ENCODE results near the gene ADAMTS4.
A peak's percentile ranks its signal among the peaks of the same experiment; 100 is the strongest.

Gene ADAMTS4

DNA sequence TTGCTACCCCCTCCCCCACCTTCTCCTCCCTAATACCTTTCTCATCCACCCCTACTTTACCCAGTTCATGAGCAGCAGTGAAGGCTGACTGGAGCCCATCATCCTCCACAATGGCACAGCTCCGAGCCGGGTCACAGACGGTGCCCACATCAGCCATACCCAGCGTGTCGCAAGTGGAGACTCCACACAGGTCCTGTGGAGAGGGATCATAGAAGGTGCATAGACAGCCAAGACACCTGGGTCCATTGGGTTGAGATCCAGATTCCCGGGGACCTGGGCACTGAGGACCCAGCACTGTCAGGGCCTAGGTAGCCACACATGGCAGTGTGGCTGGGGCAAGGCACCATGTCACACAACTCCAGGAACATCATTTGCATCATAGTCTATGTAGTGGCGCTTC, 2.7 kb downstream of the ADAMTS4 start:
- H3K4me2 ChIP-seq (ENCODE audit: low read length), result no peak overlapping the region
- no peak overlapping the region for H2AK5ac ChIP-seq (ENCODE audit: low read length)
- no peak overlapping the region for H4K12ac ChIP-seq (ENCODE audit: low read depth, low read length)
- no peak overlapping the region for H2BK12ac ChIP-seq (ENCODE audit: low read length)
- H3K9ac ChIP-seq (ENCODE audit: low read length), result no peak overlapping the region
- H3K79me1 ChIP-seq (ENCODE audit: low read length), result peaks cover 6% of the 10 kb centered on the region
- H3K27ac ChIP-seq (ENCODE audit: low read depth, low read length), result no peak overlapping the region
- no CpG with 5 or more reads among the region's 7 CpGs for WGBS (ENCODE audit: extremely low coverage, insufficient coverage, insufficient read length)
- no peak for DNase-seq
- no peak overlapping the region for H2AFZ ChIP-seq (ENCODE audit: insufficient read depth, low read length, poor library complexity)
- H3K4me1 ChIP-seq (ENCODE audit: control insufficient read depth in 1 of 2, insufficient read depth in 2 of 2, low read length in 2 of 2), result peaks cover 18 to 19% of the 10 kb centered on the region in 2 experiments
- H3K27me3 ChIP-seq (ENCODE audit: insufficient read depth, low read length), result no peaks in the 10 kb centered on the region
- H3K79me2 ChIP-seq (ENCODE audit: control insufficient read depth, insufficient read depth, low read length, poor library complexity), result peaks cover 2% of the 10 kb centered on the region
- no peak overlapping the region for H2BK5ac ChIP-seq (ENCODE audit: low read depth, low read length, poor library complexity)
- H3K9me3 ChIP-seq (ENCODE audit: insufficient read depth, low read depth, low read length), result no peaks in the 10 kb centered on the region
- no peak overlapping the region for H4K91ac ChIP-seq (ENCODE audit: low read depth, low read length)
- H2BK120ac ChIP-seq (ENCODE audit: insufficient read depth, low read length, poor library complexity), result no peak overlapping the region
- no peak overlapping the region for H4K8ac ChIP-seq (ENCODE audit: low read depth, low read length)
- no peak overlapping the region for H3K23ac ChIP-seq (ENCODE audit: low read length)
- H3K4ac ChIP-seq (ENCODE audit: low read depth, low read length), result no peak overlapping the region
- no peak overlapping the region for H3K14ac ChIP-seq (ENCODE audit: low read length)
- H3K18ac ChIP-seq (ENCODE audit: low read length), result no peak overlapping the region
- H3K4me3 ChIP-seq (ENCODE audit: low read depth, low read length), result no peak overlapping the region
- H3K36me3 ChIP-seq (ENCODE audit: control insufficient read depth in 1 of 2, insufficient read depth in 2 of 2, low read length in 2 of 2), result no peaks in the 10 kb centered on the region

GRCh38 chr1:161195171-161195570, 3.7 kb downstream of the ADAMTS4 start:
- Histone ChIP-seq H3K36me3 (ENCODE audit: control insufficient read depth in 1 of 2, insufficient read depth in 2 of 2, low read length in 2 of 2) (no peaks in the 10 kb centered on the region), H3K9ac (ENCODE audit: low read length) (no peak overlapping the region), H3K4ac (ENCODE audit: low read depth, low read length) (no peak overlapping the region), H3K27ac (ENCODE audit: low read depth, low read length) (no peak overlapping the region), H2AFZ (ENCODE audit: insufficient read depth, low read length, poor library complexity) (no peak overlapping the region), H3K79me1 (ENCODE audit: low read length) (peaks cover 2% of the 10 kb centered on the region), H3K4me1 (ENCODE audit: control insufficient read depth in 1 of 2, insufficient read depth in 2 of 2, low read length in 2 of 2) (peaks cover 13 to 15% of the 10 kb centered on the region in 2 experiments), H2BK120ac (ENCODE audit: insufficient read depth, low read length, poor library complexity) (no peak overlapping the region), H4K12ac (ENCODE audit: low read depth, low read length) (no peak overlapping the region), H3K14ac (ENCODE audit: low read length) (no peak overlapping the region), H3K79me2 (ENCODE audit: control insufficient read depth, insufficient read depth, low read length, poor library complexity) (peaks cover 2% of the 10 kb centered on the region), H4K91ac (ENCODE audit: low read depth, low read length) (no peak overlapping the region), H2BK12ac (ENCODE audit: low read length) (no peak overlapping the region), H3K23ac (ENCODE audit: low read length) (no peak overlapping the region), H3K4me3 (ENCODE audit: low read depth, low read length) (no peak overlapping the region), H2BK5ac (ENCODE audit: low read depth, low read length, poor library complexity) (no peak overlapping the region), H3K9me3 (ENCODE audit: insufficient read depth, low read depth, low read length) (no peaks in the 10 kb centered on the region), H3K4me2 (ENCODE audit: low read length) (no peak overlapping the region), H3K27me3 (ENCODE audit: insufficient read depth, low read length) (no peaks in the 10 kb centered on the region), H2AK5ac (ENCODE audit: low read length) (no peak overlapping the region), H4K8ac (ENCODE audit: low read depth, low read length) (no peak overlapping the region), H3K18ac (ENCODE audit: low read length) (no peak overlapping the region)
- WGBS (ENCODE audit: extremely low coverage, insufficient coverage, insufficient read length), result no CpG with 5 or more reads among the region's 4 CpGs
- DNase-seq, result no peak

DNA sequence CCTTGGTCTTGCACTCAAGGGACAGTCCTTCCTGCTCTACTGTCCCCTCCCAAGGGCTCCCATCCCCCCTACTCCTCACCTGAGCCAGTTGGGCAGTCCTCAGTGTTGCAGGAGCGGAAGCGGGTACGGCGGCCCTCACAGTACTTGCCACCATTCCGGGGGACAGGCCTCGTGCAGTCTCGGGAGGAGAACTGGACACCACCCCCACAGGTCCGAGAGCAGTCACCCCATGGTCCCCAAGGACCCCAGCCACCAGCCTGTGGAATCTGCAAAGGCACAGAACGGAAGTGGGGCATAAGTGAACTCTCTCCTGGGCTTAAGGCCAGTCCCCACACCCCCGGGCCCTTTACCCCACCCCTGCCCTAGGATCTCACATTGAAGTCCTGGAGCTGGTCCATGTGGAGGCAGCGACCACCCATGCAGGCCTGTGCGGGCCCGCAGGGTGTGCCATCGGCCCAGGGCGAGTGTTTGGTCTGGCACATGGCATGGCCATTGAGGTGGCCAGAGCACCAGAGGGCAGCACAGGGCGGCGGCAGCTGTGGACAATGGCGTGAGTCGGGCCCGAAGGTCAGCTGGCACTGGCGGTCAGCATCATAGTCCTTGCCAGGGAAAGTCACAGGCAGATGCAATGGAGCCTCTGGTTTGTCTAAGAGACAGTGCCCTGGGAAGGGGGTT, 5.2 kb downstream of the ADAMTS4 start:
- H3K9me3 ChIP-seq (ENCODE audit: insufficient read depth, low read depth, low read length), result no peaks in the 10 kb centered on the region
- H4K8ac ChIP-seq (ENCODE audit: low read depth, low read length), result no peak overlapping the region
- WGBS (ENCODE audit: extremely low coverage, insufficient coverage, insufficient read length), result no CpG with 5 or more reads among the region's 21 CpGs
- no peak overlapping the region for H3K18ac ChIP-seq (ENCODE audit: low read length)
- H3K4me2 ChIP-seq (ENCODE audit: low read length), result no peak overlapping the region
- no peak overlapping the region for H3K9ac ChIP-seq (ENCODE audit: low read length)
- no peak overlapping the region for H3K23ac ChIP-seq (ENCODE audit: low read length)
- H3K4me1 ChIP-seq (ENCODE audit: control insufficient read depth in 1 of 2, insufficient read depth in 2 of 2, low read length in 2 of 2), result peaks cover 11 to 12% of the 10 kb centered on the region in 2 experiments
- H3K14ac ChIP-seq (ENCODE audit: low read length), result no peak overlapping the region
- H3K36me3 ChIP-seq (ENCODE audit: control insufficient read depth in 1 of 2, insufficient read depth in 2 of 2, low read length in 2 of 2), result no peaks in the 10 kb centered on the region
- no peak overlapping the region for H2AK5ac ChIP-seq (ENCODE audit: low read length)
- peaks cover 2% of the 10 kb centered on the region for H3K79me1 ChIP-seq (ENCODE audit: low read length)
- no peaks in the 10 kb centered on the region for H3K27me3 ChIP-seq (ENCODE audit: insufficient read depth, low read length)
- H3K79me2 ChIP-seq (ENCODE audit: control insufficient read depth, insufficient read depth, low read length, poor library complexity), result peaks cover 2% of the 10 kb centered on the region
- no peak overlapping the region for H4K12ac ChIP-seq (ENCODE audit: low read depth, low read length)
- H4K91ac ChIP-seq (ENCODE audit: low read depth, low read length), result no peak overlapping the region
- H3K4me3 ChIP-seq (ENCODE audit: low read depth, low read length), result no peak overlapping the region
- no peak overlapping the region for H2AFZ ChIP-seq (ENCODE audit: insufficient read depth, low read length, poor library complexity)
- H2BK5ac ChIP-seq (ENCODE audit: low read depth, low read length, poor library complexity), result no peak overlapping the region
- H3K27ac ChIP-seq (ENCODE audit: low read depth, low read length), result no peak overlapping the region
- H2BK120ac ChIP-seq (ENCODE audit: insufficient read depth, low read length, poor library complexity), result no peak overlapping the region
- no peak overlapping the region for H3K4ac ChIP-seq (ENCODE audit: low read depth, low read length)
- DNase-seq, result no peak
- no peak overlapping the region for H2BK12ac ChIP-seq (ENCODE audit: low read length)

DNA sequence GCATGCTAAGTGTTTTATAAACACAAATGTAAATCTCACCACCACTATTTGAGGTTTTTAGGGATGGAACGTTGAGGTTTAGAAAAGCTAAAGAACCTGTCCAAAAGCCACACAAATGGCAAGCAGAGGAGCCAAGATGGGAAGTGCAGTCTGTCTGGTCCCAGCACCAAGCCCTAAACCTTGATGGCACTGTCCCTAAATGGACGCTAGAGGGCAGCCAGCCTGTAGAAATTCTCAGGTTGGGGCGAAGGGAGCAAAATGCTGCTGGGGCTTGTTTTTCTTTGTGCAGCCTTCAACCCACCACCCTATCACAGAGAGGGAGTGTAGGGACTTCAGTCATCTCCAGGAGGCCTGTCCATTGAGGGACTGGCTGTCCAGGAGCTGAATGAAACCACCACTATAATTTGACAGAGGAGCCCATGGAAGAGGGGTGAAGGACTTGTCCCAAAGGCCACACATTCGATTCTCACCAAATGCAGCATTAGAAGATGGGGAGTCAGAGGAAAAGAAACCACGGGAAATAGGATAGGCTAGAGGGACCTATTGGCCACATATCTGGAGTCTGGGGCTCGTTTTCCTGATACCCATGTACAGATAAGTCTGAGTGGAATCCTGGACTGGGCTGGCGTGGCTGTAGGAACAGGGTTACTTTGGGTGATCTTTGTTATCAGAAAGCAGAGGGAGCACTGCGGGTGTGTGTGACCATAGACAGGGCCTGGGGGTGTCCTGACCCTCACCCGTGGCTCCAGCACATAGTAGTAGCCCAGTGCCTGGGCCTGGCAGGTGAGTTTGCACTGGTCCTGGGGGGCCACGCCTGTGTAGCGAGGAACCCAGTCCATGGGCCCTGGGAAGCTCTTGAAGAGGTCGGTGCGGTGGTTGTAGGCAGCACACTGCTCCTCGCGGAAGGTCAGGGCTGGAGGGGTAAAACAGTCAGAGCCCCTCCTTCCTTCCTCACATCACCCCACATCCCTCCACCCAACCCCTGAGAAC, 6.1 kb downstream of the ADAMTS4 start:
- Histone ChIP-seq H3K9me3 (ENCODE audit: insufficient read depth, low read depth, low read length) (no peaks in the 10 kb centered on the region), H4K8ac (ENCODE audit: low read depth, low read length) (peak overlapping the region; percentile 26), H4K12ac (ENCODE audit: low read depth, low read length) (no peak overlapping the region), H2AK5ac (ENCODE audit: low read length) (no peak overlapping the region), H3K36me3 (ENCODE audit: control insufficient read depth in 1 of 2, insufficient read depth in 2 of 2, low read length in 2 of 2) (no peaks in the 10 kb centered on the region), H3K4ac (ENCODE audit: low read depth, low read length) (no peak overlapping the region), H4K91ac (ENCODE audit: low read depth, low read length) (no peak overlapping the region), H3K79me2 (ENCODE audit: control insufficient read depth, insufficient read depth, low read length, poor library complexity) (no peaks in the 10 kb centered on the region), H2BK12ac (ENCODE audit: low read length) (no peak overlapping the region), H3K18ac (ENCODE audit: low read length) (no peak overlapping the region), H3K27ac (ENCODE audit: low read depth, low read length) (no peak overlapping the region), H2AFZ (ENCODE audit: insufficient read depth, low read length, poor library complexity) (no peak overlapping the region), H3K79me1 (ENCODE audit: low read length) (no peaks in the 10 kb centered on the region), H3K4me1 (ENCODE audit: control insufficient read depth in 1 of 2, insufficient read depth in 2 of 2, low read length in 2 of 2) (peaks cover 4% of the 10 kb centered on the region in 2 experiments), H3K4me3 (ENCODE audit: low read depth, low read length) (no peak overlapping the region), H3K4me2 (ENCODE audit: low read length) (no peak overlapping the region), H3K9ac (ENCODE audit: low read length) (no peak overlapping the region), H3K14ac (ENCODE audit: low read length) (no peak overlapping the region), H2BK120ac (ENCODE audit: insufficient read depth, low read length, poor library complexity) (no peak overlapping the region), H3K23ac (ENCODE audit: low read length) (no peak overlapping the region), H3K27me3 (ENCODE audit: insufficient read depth, low read length) (no peaks in the 10 kb centered on the region), H2BK5ac (ENCODE audit: low read depth, low read length, poor library complexity) (no peak overlapping the region)
- no CpG with 5 or more reads among the region's 15 CpGs for WGBS (ENCODE audit: extremely low coverage, insufficient coverage, insufficient read length)
- DNase-seq, result peak; percentile 40 to 88
